H9 (cell line): Measurements from ENCODE around the gene ANO9. TPM values are rescaled to one million over a fixed set of nuclear protein-coding genes. Genes with fewer than 3 reads are reported as not detected.

Source experiments
- DNase-seq: peaks from one replicate; pipeline ENCODE4 v3.0.0-alpha.2; 2017
- H2AFZ ChIP-seq: one replicate; pipeline ENCODE4 v1.6.1; 2013; ENCODE audit warnings: mild to moderate bottlenecking, low read length, control low read depth, moderate library complexity
- H2AK5ac ChIP-seq: 2 replicates; pipeline ENCODE4 v1.6.1; 2013; ENCODE audit warnings: low read length, control low read depth, mixed read lengths; ENCODE audit not compliant: insufficient read length
- H2BK120ac ChIP-seq: one replicate; pipeline ENCODE4 v1.6.1; 2013; ENCODE audit warnings: low read depth, mild to moderate bottlenecking, low read length, control low read depth, inconsistent platforms; ENCODE audit not compliant: poor library complexity, severe bottlenecking
- H2BK12ac ChIP-seq: 2 replicates; pipeline ENCODE4 v1.6.1; 2013; ENCODE audit warnings: low read length, control low read depth, mixed read lengths, low read depth; ENCODE audit not compliant: insufficient read length
- H2BK15ac ChIP-seq: 2 replicates; pipeline ENCODE4 v1.6.1; 2013; ENCODE audit warnings: low read depth, low read length, control low read depth
- H2BK20ac ChIP-seq: one replicate; pipeline ENCODE4 v1.6.1; 2013; ENCODE audit warnings: low read depth, mild to moderate bottlenecking, low read length, control low read depth, inconsistent platforms; ENCODE audit not compliant: poor library complexity, severe bottlenecking
- H2BK5ac ChIP-seq: 2 replicates; pipeline ENCODE4 v1.6.1; 2013; ENCODE audit warnings: low read length, control low read depth, mixed read lengths; ENCODE audit not compliant: insufficient read length
- H3K14ac ChIP-seq: 2 replicates; pipeline ENCODE4 v1.6.1; 2013; ENCODE audit warnings: low read length, control low read depth; ENCODE audit not compliant: insufficient read depth
- H3K18ac ChIP-seq: 2 replicates; pipeline ENCODE4 v1.6.1; 2013; ENCODE audit warnings: low read depth, mild to moderate bottlenecking, mixed read lengths, low read length, control low read depth; ENCODE audit not compliant: insufficient read length
- H3K23ac ChIP-seq: 2 replicates; pipeline ENCODE4 v1.6.1; 2013; ENCODE audit warnings: low read length, control low read depth, mixed read lengths, low read depth; ENCODE audit not compliant: insufficient read length
- H3K23me2 ChIP-seq: 2 replicates; pipeline ENCODE4 v1.6.1; 2013; ENCODE audit warnings: low read depth, mild to moderate bottlenecking, mixed read lengths, low read length, control low read depth; ENCODE audit not compliant: insufficient read length, poor library complexity, severe bottlenecking
- H3K27ac ChIP-seq: 2 replicates; pipeline ENCODE4 v1.5.1; 2013; ENCODE audit warnings: low read length, control low read depth, mixed read lengths, low read depth; ENCODE audit not compliant: insufficient read length
- H3K27me3 ChIP-seq: 2 replicates; pipeline ENCODE4 v1.6.1; 2013; ENCODE audit warnings: low read length, control low read depth, inconsistent platforms; ENCODE audit not compliant: insufficient read depth
- H3K4ac ChIP-seq: 2 replicates; pipeline ENCODE4 v1.6.1; 2013; ENCODE audit warnings: low read depth, mild to moderate bottlenecking, control low read depth, inconsistent platforms, low read length, moderate library complexity
- H3K4me1 ChIP-seq: 2 replicates; pipeline ENCODE4 v1.6.1; 2013; ENCODE audit warnings: low read length, control low read depth, inconsistent platforms; ENCODE audit not compliant: insufficient read depth
- H3K4me2 ChIP-seq: 2 replicates; pipeline ENCODE4 v1.6.1; 2013; ENCODE audit warnings: low read length, control low read depth, mixed read lengths; ENCODE audit not compliant: insufficient read length, insufficient read depth
- H3K56ac ChIP-seq: 2 replicates; pipeline ENCODE4 v1.6.1; 2013; ENCODE audit warnings: low read depth, mild to moderate bottlenecking, mixed read lengths, low read length, control low read depth; ENCODE audit not compliant: insufficient read length
- H3K79me1 ChIP-seq: 2 replicates; pipeline ENCODE4 v1.6.1; 2013; ENCODE audit warnings: low read depth, mild to moderate bottlenecking, moderate library complexity, low read length, control low read depth, inconsistent platforms; ENCODE audit not compliant: insufficient read depth, poor library complexity, severe bottlenecking
- H3K79me2 ChIP-seq: 2 replicates; pipeline ENCODE4 v1.6.1; 2013; ENCODE audit warnings: low read length, control low read depth, inconsistent platforms; ENCODE audit not compliant: insufficient read depth
- H3K9ac ChIP-seq: 2 replicates; pipeline ENCODE4 v1.6.1; 2013; ENCODE audit warnings: low read length, control low read depth, mixed read lengths; ENCODE audit not compliant: insufficient read length; ENCODE audit errors: extremely low read depth
- H3K9me3 ChIP-seq: one replicate; pipeline ENCODE4 v1.6.1; 2013; ENCODE audit warnings: low read depth, low read length, inconsistent platforms; ENCODE audit not compliant: control insufficient read depth
- H3T11ph ChIP-seq: one replicate; pipeline ENCODE4 v1.6.1; 2013; ENCODE audit warnings: mild to moderate bottlenecking, low read length, control low read depth, inconsistent platforms
- H4K20me1 ChIP-seq: one replicate; pipeline ENCODE4 v1.6.1; 2013; ENCODE audit not compliant: control insufficient read depth, insufficient read length, insufficient read depth
- H4K5ac ChIP-seq: 2 replicates; pipeline ENCODE4 v1.6.1; 2013; ENCODE audit warnings: low read depth, mild to moderate bottlenecking, mixed read lengths, low read length, control low read depth; ENCODE audit not compliant: insufficient read length
- H4K8ac ChIP-seq: replicated peaks from 2 replicates; pipeline ENCODE4 v1.6.1; 2013; ENCODE audit warnings: low read length, control low read depth, mixed read lengths, low read depth; ENCODE audit not compliant: insufficient read length
- H4K91ac ChIP-seq: 2 replicates; pipeline ENCODE4 v1.6.1; 2013; ENCODE audit warnings: low read depth, mild to moderate bottlenecking, moderate library complexity, mixed read lengths, low read length, control low read depth; ENCODE audit not compliant: insufficient read length
- H3K27ac Mint-ChIP-seq, 3 experiments: 2 replicates in 2 of 3; 3 replicates in 1 of 3; pipeline ENCODE4 v1.8.0; 2020 to 2021; ENCODE audit warnings: mixed read lengths in 3 of 3, mild to moderate bottlenecking in 1 of 3, moderate library complexity in 1 of 3
- H3K27me3 Mint-ChIP-seq: 2 replicates; pipeline ENCODE4 v1.8.0; 2021; ENCODE audit warnings: low read depth, mild to moderate bottlenecking, moderate library complexity, mixed read lengths
- H3K36me3 Mint-ChIP-seq, 3 experiments: 2 replicates in 2 of 3; 3 replicates in 1 of 3; pipeline ENCODE4 v1.8.0; 2020 to 2021; ENCODE audit warnings: low read depth in 3 of 3, mixed read lengths in 3 of 3; ENCODE audit not compliant: insufficient read depth in 1 of 3
- H3K4me1 Mint-ChIP-seq, 2 experiments: 2 replicates each; pipeline ENCODE4 v1.8.0; 2020; ENCODE audit warnings: mixed read lengths in 2 of 2
- H3K4me3 Mint-ChIP-seq, 2 experiments: 2 replicates in 1 of 2; 3 replicates in 1 of 2; pipeline ENCODE4 v1.8.0; 2020 to 2021; ENCODE audit warnings: mild to moderate bottlenecking in 2 of 2, mixed read lengths in 2 of 2, moderate library complexity in 1 of 2
- H3K9me3 Mint-ChIP-seq, 2 experiments: 2 replicates in 1 of 2; 3 replicates in 1 of 2; pipeline ENCODE4 v1.8.0; 2020; ENCODE audit warnings: mild to moderate bottlenecking in 2 of 2, mixed read lengths in 2 of 2, moderate library complexity in 1 of 2
- CTCF ChIP-seq: fragments of 200-600 bp; sonication (generic); conservative IDR thresholded peaks from 3 replicates; pipeline ENCODE4 v1.8.0; 2021; ENCODE audit warnings: antibody characterized with exemption, mild to moderate bottlenecking
- WGBS: extraction: QIAGEN DNeasy Blood & Tissue Kit; methylation state at CpG from one replicate; pipeline ENCODE4 v1.1.7; 2013; ENCODE audit warnings: missing lambda C conversion rate, low lambda C conversion rate, mixed read lengths; ENCODE audit not compliant: insufficient read length; ENCODE audit errors: extremely low coverage; 5-methylcytosine and 5-hydroxymethylcytosine counted together
- total RNA-seq: library from RNA; stranded (reverse); gene quantifications from 2 replicates; pipeline ENCODE4 v1.2.1, GENCODE V29; 2021

ANO9 gene
- total RNA-seq, 1 experiment from 2014 or later: 13.1 TPM

GRCh38 chr11:420054-420910 is 21.5 kb downstream of the ANO9 start:
- H2BK12ac ChIP-seq: no peak overlapping the region
- no peaks in the 10 kb centered on the region; the same call in 1 of the 2 replicates for H3K79me2 ChIP-seq
- Mint-ChIP-seq H3K4me3 (no peak overlapping the region; a peak in 1 of 5 replicates), H3K9me3 (no peaks in the 10 kb centered on the region; a peak in 1 of 5 replicates), H3K4me1 (peaks cover 11 to 16% of the 10 kb centered on the region in 2 experiments), H3K27ac (no peak overlapping the region), H3K36me3 (no peaks in the 10 kb centered on the region; a peak in 1 of 7 replicates), H3K27me3 (peaks cover 31% of the 10 kb centered on the region)
- no peak overlapping the region for H4K5ac ChIP-seq
- peaks cover 10% of the 10 kb centered on the region for H3K23me2 ChIP-seq
- no peak overlapping the region for H3K56ac ChIP-seq
- H3K27ac ChIP-seq: no peak overlapping the region
- WGBS: no CpG with 5 or more reads among the region's 71 CpGs
- no peak overlapping the region for H2BK5ac ChIP-seq
- no peak overlapping the region for H3K23ac ChIP-seq
- no peaks in the 10 kb centered on the region for H3K79me1 ChIP-seq
- H2BK15ac ChIP-seq: no peak overlapping the region
- H2AFZ ChIP-seq: no peak overlapping the region
- H3K14ac ChIP-seq: no peak overlapping the region
- no peak overlapping the region for H2BK20ac ChIP-seq
- H3K9me3 ChIP-seq: no peaks in the 10 kb centered on the region
- DNase-seq: no peak
- H3K18ac ChIP-seq: no peak overlapping the region
- H4K20me1 ChIP-seq: peaks cover 4% of the 10 kb centered on the region
- no peaks in the 10 kb centered on the region; the same call in 1 of the 2 replicates for H3K27me3 ChIP-seq
- no peak overlapping the region for H2AK5ac ChIP-seq
- H3K9ac ChIP-seq: no peak overlapping the region
- no peak overlapping the region for H2BK120ac ChIP-seq
- H3K4ac ChIP-seq: no peak overlapping the region
- H3K4me1 ChIP-seq: peaks cover 2% of the 10 kb centered on the region; the same call in 1 of the 2 replicates
- no peak overlapping the region for H3K4me2 ChIP-seq
- TF ChIP-seq CTCF: no peak
- H4K8ac ChIP-seq: no peak overlapping the region
- H3T11ph ChIP-seq: no peak overlapping the region
- no peak overlapping the region for H4K91ac ChIP-seq
